Bone marrow (tissue), 2 donors: ENCODE data around the gene CLEC4C.
"Not testable (repeated sequence)": the region's sequence is repeated elsewhere in the genome, so short reads cannot be mapped to it uniquely, and the experiment has no call there.

Experiments
- DNase-seq, 2 donors: peaks; one replicate each; lab custom pipeline; 2025; lab: John Stamatoyannopoulos, UW

Gene CLEC4C, protein sequence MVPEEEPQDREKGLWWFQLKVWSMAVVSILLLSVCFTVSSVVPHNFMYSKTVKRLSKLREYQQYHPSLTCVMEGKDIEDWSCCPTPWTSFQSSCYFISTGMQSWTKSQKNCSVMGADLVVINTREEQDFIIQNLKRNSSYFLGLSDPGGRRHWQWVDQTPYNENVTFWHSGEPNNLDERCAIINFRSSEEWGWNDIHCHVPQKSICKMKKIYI

DNA sequence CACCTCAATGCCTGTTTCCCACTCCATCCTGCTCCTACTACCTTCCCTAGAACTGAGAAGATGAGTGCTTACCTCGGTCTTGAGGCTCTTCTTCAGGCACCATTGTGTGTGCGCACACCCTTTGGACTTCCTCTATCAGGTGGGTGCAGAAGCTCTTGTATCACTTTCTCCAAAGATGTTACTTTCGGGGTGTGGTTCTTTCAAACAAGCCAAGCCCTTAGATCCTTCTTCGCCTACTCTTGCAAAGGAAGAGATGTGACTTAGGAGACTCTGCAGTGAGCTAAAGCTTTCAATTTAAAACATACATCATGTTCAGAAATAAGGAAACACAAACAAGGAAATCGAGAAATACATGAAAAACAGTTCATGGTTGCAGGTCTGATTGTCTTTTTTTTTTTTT lies at the start of gene CLEC4C:
CLEC4C (minus strand) TSS at position 130 of the 400 bp plus-strand sequence; CDS start at position 103, 27 bp downstream.
- no peak for DNase-seq

DNA sequence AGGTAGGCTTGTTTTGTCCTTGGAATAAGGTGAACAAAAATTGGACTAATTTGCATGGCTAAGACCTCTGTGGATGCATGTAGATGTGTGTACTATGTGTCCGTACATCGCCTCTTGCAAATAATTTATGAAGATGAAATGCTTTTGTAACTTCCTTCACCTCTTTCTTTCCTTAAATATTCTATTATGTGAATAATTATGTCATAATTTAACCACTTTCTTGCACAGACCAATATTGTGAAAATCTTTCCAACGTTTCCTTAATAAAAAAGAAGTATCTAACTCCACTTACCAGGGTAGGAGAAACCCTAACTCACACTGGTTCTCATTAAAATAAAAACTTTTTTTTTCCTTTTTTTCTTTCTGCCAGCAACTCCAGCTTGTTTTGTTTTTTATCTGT lies 46.0 kb upstream of the CLEC4C start:
- DNase-seq: no peak

DNA sequence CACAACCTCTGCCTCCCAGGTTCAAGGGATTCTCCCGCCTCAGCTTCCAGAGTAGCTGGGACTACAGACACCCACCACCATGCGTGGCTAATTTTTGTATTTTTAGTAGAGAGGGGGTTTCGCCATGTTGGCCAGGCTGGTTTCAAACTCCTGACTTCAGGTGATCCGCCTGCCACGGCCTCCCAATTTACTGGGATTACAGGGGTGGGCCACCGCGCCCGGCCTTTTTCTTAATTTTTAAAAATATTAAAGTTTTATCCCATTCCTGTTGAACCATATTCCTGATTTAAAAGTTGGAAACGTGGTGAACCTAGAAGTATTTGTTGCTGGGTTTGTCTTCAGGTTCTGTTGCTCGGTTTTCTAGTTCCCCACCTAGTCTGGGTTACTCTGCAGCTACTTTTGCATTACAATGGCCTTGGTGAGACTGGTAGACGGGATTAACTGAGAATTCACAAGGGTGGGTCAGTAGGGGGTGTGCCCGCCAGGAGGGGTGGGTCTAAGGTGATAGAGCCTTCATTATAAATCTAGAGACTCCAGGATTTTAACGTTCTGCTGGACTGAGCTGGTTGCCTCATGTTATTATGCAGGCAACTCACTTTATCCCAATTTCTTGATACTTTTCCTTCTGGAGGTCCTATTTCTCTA lies 41.8 kb upstream of the CLEC4C start, which contains the start of gene NANOG:
NANOG (plus strand) TSS at position 519 of the 645 bp plus-strand sequence. CDS start 213 bp downstream, outside the sequence.
- DNase-seq: not testable (repeated sequence)

DNA sequence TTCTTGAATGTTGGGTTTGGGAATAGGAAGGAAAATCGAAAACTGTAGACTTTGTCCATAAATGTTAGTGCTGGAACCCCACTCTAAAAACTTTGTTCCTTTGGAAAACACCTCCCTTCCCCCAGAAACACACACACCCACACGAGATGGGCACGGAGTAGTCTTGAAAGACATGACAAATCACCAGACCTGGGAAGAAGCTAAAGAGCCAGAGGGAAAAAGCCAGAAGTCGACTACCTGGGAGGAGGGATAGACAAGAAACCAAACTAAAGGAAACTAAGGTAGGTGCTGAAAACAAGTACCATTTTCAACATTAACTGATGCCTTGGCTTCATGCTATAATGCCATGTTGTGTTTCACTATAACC lies 41.1 kb upstream of the CLEC4C start:
- DNase-seq: no peak

DNA sequence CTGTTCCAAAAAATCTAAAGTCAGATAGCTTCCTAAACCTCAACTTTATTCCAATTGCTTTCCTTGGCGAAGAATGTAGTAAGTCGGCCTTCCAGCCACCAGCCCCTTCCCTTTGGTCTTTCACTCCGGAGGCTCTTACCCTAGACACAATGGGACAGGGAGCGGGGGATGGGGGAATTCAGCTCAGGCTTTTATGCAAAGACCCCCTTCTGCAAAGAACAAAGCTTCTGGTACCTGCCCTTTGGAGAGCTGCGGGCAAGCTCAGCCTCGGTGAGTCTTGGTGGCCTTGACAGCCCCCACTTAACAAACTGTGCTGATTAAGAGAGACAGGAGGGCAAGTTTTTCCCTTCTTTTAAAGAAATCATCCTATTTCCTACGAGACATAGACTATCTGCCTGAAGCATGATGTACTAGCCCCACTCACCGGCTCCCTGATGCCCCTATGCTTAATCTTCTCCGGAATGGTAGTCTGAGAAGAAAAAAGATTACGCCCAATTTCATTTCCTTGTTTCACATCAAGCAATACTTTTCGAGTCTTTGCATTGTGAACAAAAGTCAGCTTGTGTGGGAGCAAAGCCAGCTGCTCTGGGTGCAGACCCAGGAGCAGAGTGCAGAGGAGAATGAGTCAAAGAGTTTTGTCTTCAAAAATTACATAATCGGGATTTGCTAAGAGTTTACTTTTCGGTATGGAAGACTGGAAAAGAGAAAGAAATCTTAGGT lies 40.6 kb upstream of the CLEC4C start:
- no peak for DNase-seq

DNA sequence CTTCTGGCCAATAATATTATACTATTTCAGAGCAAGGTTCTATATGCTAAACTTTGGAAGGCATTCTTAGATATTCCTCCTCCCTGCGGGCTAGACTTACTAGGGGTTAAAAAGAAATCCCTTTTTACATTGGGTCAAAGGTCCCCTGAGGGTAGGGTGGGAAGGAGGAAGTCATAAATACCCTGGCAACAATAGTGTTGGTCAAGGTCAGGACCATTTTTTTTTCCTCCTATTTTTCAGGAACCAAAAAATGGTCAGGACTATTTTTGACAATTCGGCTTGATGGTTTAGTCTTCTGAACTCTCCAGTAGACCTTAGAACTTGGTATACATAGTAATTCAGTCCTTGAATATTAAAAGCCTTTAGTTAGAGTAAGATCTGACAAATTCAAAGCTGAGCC lies 37.5 kb upstream of the CLEC4C start:
- DNase-seq: no peak

DNA sequence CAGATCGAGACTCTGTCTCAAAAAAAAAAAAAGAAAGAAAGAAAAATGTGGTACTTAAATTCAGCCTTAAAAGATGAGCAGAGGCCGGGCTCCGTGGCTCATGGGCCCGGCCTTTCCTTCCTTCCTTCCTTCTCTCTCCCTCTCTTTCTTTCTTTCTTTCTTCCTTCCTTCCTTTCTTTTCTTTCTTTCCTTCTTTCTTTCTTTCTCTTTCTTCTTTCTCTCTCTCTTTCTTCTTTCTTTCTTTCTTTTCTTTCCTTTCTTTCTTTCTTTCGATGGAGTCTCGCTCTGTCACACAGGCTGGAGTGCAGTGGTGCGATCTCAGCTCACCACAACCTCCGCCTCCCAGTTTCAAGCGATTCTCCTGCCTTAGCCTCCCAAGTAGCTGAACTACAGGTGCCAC lies 36.3 kb upstream of the CLEC4C start:
- DNase-seq: not testable (repeated sequence)

DNA sequence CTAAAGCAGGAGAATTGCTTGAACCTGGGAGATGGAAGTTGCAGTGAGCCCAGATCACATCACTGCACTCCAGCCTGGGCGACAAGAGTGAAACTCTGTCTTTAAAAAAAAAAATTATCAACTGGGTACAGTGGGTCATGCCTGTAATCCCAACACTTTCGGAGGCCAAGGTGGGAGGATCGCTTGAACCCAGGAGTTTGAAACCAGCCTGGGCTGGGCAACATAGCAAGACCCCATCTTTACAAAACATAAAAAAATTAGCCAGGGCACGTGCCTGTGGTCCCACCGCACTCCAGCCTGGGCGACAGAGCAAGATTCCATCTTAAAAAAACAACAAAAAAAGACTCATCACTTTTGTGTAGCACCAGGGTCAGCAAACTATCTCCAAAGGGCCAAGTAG lies 34.9 kb upstream of the CLEC4C start:
- no peak for DNase-seq

DNA sequence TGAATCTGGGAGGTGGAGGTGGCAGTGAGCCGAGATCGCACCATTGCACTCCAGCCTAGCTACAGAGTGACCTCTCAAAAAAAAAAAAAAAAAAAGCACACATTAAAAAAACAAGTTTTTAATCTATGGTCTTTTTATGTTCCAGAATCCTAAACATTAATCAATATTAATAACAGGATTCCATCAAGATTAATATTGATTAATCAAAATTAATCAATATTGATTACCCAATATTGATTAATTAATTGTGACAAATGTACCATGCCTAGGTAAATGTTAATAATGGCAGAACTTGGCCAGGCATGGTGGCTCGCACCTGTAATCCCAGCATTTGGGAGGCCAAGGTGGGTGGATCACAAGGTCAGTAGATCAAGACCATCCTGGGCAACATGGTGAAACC lies 34.1 kb upstream of the CLEC4C start:
- DNase-seq: no peak

DNA sequence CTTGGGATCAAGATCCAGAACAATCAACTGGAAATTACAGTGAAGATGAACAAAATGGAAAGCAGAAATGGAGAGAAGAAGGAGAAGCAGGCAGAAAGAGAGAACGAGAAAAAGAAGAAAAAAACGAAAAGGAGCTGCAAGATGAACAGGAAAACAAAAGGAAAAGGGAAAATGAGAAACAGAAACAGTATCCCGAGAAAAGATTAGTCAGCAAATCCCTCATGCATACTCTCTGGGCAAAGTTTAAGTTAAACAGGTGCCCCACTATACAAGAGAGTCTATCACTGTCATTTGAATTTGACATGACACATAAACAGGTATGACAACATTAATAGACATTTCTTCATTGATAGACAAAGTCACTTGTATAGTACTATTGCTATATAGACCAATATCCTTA lies 22.8 kb upstream of the CLEC4C start:
- no peak for DNase-seq

DNA sequence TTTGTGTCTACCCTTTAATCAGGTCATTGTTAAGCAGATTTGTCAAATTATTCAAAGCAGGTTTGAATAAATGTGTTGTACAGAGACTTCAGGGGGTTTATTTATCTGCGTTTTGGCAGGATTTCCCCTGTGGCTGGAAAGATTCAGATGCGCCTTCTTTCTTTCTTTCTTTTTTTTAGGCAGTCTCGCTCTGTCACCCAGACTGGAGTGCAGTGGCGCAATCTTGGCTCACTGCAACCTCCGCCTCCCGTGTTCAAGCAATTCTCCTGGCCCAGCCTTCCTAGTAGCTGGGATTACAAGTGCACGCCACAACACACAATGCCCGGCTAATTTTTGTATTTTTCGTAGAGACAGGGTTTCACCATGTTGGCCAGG lies 11.6 kb upstream of the CLEC4C start:
- no peak for DNase-seq

DNA sequence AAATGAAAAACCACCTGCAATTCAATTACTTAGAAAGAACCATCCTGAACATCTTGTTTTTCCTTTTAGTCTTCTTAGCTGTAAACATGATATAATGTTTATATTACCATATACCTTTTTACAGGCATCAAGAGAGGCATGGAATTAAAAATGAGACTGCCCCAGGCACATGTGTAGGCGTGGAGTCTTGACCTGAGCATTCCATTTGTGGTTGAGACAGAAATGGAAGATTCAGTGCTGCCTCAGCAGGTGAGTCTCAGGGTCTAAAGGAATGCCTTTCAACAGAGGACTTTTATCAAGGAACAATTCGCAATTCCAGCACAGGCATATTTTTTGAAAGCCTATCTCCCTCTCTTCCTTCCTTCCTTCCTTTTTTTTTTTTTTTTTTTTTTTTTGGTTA lies 9.8 kb upstream of the CLEC4C start:
- no peak for DNase-seq

DNA sequence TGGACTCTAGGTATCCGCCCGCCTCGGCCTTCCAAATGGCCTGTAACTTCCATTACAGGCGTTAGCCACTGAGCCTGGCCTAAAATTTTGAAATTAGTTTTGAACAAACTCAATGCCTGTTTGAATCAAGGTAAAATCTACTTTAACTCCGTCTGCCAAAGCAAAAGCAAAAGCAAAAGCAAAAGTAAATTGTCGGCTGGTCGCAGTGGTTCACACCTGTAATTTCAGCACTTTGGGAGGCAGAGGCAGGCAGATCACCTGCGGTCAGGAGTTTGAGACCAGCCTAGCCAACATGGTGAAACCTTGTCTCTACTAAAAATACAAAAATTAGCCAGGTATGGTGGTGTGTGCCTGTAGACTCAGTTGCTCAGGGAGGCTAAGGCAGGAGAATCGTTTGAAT lies 8.5 kb upstream of the CLEC4C start:
- DNase-seq: not testable (repeated sequence)

DNA sequence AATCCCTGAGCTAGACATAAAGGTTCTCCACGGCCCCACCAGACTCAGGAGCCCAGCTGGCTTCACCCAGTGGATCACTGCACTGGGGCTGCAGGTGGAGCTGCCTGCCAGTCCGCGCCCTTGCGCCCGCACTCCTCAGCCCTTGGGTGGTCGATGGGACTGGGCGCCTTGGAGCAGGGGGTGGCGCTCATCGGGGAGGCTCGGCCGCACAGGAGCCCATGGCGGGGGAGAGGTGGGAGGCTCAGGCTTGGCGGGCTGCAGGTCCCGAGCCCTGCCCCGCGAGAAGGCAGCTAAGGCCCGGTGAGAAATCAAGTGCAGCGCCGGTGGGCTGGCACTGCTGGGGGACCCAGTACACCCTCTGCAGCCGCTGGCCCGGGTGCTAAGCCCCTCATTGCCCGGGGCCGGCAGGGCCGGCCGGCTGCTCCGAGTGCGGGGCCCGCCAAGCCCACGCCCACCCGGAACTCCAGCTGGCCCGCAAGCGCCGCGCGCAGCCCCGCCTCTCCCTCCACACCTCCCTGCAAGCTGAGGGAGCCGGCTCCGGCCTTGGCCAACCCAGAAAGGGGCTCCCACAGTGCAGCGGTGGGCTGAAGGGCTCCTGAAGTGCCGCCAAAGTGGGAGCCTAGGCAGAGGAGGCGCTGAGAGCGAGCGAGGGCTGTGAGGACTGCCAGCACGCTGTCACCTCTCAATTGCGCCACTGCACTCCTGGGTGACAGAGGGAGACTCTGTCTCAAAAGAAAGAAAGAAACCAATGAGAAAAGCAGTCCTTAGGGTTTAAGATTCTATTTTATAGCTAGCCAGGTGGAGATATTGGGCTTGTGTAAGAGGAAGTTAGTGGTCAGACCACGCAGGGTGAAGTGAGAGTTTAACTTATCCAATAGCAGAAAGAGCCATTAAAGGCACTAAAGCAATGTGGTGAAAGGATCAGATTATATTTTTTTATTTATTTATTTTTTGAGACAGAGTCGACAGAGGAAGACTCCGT lies 5.1 kb upstream of the CLEC4C start:
- DNase-seq: not testable (repeated sequence)

DNA sequence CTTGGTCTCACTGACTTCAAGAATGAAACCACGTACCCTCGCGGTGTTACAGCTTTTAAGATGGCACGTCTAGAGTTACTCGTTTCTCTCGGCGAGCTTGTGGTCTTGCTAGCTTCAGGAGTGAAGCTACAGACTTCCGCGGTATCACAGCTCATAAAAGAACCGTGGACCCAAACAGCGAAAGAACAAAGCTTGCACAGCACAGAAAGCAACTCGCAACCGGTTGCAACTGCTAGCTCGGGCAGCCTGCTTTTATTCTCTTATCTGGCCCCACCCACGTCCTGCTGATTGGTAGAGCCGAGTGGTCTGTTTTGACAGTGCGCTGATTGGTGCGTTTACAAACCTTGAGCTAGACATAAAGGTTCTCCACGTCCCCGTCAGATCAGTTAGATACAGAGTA lies 4.2 kb upstream of the CLEC4C start:
- no peak for DNase-seq

DNA sequence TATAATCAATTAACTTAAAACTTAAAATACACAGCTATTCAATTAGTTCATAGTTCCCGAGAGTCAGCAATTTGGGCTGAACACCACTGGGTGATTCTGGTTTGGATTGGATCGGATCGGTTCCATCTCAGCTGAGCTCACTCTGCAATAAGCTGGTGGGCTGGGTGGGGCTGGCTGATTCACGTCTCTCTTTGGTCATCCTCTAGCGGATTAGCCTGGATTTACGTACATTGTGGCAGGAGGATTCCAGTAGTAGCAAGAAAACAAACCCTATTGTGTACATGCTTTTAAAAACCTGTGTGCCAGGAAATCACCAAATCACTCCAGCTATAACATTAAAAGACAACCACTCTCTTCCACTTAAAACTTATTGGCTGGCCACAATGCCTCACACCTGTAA lies 3.2 kb upstream of the CLEC4C start:
- no peak for DNase-seq

DNA sequence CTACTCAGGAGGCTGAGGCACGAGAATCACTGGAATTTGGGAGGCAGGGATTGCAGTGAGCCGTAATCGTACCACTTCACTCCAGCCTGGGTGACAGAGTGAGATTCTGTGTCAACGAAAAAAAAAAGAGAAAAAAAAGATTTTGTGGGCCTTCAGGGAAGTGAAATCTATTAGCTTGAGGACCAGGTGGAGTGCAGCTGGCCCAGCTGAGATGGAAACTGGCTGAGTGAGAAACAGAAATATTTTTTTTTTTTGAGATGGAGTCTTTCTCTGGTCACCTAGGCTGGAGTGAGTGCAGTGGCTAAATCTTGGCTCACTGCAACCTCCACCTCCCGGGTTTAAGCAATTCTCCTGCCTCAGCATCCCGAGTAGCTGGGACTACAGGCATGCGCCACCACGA lies 2.3 kb upstream of the CLEC4C start:
- DNase-seq: no peak

DNA sequence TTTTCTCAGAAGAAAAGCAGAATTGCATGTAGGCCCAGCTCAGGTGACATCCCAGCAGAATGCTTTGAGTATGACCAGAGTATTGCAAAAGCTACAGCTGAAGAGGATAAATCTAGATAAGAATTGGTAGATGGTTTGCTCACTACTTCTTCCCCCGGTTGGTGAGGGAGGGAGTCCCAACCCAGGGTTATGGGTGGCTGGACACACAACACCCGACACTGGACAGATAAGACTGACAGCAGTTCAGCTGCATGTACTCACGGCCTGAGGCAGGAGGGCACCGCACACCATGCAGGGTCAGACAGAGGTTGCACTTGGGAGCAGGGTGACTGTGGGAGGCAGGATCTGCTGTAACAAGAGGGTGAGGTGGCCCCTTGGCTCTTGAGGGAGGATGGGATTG lies 1.7 kb upstream of the CLEC4C start:
- DNase-seq: no peak

DNA sequence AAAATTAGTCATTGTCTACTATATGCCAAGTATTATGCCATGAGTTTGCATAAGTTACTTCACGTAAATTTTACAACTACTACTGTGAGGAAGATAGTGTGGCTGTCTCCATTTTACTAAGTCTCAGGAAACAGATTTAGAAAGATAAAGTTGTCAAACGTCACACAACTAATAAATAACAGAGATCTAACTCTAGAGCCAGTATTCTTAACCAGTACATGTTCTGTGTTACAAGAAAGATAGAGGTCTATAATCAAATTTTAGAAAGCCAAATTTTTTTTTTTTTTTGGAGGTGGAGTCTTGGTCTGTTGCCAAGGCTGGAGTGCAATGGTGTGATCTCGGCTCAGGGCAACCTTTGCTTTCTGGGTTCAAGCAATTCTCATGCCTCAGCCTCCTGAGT lies 14.2 kb downstream of the CLEC4C start:
- peak in 1 of 2 donors; percentile 64 for DNase-seq

DNA sequence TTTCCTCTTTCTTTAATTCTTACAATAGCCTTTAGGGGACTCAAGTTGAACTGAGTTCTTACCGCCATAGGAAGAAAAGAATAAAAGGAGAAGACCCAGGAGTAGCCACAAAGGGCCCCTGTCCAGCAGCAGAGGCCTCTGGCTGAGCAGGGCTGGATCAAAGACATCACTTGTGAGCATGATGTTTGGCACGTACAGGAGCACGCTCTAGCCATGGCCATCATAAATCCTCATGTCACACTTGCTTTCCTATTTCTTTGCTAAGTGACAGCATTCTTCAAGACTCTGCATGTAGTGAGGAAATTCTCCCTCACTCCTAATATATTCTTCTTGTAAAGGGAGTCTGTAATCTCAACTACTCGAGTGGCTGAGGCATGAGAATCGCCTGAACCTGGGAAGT lies 15.7 kb downstream of the CLEC4C start:
- no peak for DNase-seq

DNA sequence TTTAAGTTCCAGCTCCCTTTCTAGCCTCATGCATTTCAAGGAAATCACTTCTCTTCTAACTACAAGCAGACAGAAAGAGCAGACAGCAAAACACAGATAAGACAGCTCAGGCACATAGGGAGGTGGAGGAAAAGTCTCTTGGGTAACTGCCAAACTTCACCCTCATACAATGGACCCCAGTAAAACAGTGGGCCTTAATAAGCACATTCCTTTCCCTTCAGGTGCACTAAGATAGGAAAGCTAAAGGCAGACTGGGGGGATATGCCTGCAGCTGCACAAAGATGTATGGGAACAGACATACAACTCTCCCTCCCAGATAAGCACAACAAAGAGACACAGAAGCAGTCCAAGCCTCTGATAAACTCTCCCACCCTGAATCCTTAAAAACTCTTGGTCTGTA lies 16.2 kb downstream of the CLEC4C start:
- not testable (repeated sequence) for DNase-seq

DNA sequence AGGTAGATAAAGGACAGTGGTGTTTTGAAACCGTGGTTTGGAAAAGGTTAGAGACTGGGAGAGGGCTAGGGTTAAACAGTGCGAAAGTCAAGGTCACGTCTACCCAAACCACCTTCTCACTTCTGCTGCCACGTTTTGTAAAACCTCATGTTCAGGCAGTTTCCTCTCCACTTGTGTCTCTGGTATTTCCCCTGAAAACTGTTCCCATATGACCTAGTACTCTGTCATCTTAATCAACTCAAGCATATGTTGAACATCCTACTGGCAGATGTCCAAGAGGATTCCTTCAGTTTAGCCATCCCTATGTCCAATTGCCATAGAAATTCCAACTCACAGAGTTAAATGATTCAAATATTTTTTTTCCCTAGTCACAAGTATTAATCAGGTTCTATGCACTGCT lies 17.4 kb downstream of the CLEC4C start:
- DNase-seq: no peak
